Measurements from ENCODE around the gene EPB41L1.

The EPB41L1 gene

GRCh38 chr20:36183155-36183944 is 28.8 kb downstream of the EPB41L1 start:
- no peaks in the 10 kb centered on the region for H3K9me3 Mint-ChIP-seq (ENCODE audit: low read depth)
- H3K36me3 Mint-ChIP-seq, result no peaks in the 10 kb centered on the region
- H3K4me3 Mint-ChIP-seq, result no peak overlapping the region
- H3K27ac Mint-ChIP-seq, result no peak overlapping the region
- H3K4me1 Mint-ChIP-seq (ENCODE audit: low read depth), result no peaks in the 10 kb centered on the region
- H3K27me3 Mint-ChIP-seq, result no peaks in the 10 kb centered on the region

GRCh38 chr20:36184816-36185776 is 30.6 kb downstream of the EPB41L1 start:
- Mint-ChIP-seq H3K9me3 (ENCODE audit: low read depth) (no peaks in the 10 kb centered on the region), H3K4me3 (no peak overlapping the region), H3K4me1 (ENCODE audit: low read depth) (no peaks in the 10 kb centered on the region), H3K36me3 (no peaks in the 10 kb centered on the region), H3K27me3 (no peaks in the 10 kb centered on the region), H3K27ac (no peak overlapping the region)

GRCh38 chr20:36193977-36194712 is 39.6 kb downstream of the EPB41L1 start:
- Mint-ChIP-seq H3K27me3 (no peaks in the 10 kb centered on the region), H3K36me3 (no peaks in the 10 kb centered on the region), H3K27ac (no peak overlapping the region), H3K9me3 (ENCODE audit: low read depth) (no peaks in the 10 kb centered on the region), H3K4me1 (ENCODE audit: low read depth) (no peaks in the 10 kb centered on the region), H3K4me3 (no peak overlapping the region)

DNA sequence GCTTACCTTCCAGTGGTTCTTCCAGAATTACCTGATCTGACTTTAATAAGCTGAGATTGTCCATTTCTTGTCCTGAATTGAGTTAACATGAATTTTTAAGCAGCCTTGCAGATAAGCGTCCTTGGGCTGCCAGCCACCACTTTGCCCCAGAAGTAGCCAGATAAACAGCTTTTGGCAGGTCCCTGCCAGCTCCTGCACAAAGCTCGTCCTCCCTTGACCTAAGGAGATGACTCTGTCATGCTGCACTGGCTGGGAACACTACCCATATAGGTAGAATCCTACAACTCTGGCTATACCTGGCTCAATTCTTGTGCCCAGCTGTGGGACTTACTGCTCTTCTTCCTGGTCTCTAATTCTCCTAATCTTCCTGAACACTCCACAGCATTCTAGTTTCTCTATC is 42.1 kb downstream of the EPB41L1 start:
- no peak overlapping the region for H3K27ac Mint-ChIP-seq
- H3K4me1 Mint-ChIP-seq (ENCODE audit: low read depth), result no peaks in the 10 kb centered on the region
- H3K4me3 Mint-ChIP-seq, result no peak overlapping the region
- peaks cover 1% of the 10 kb centered on the region for H3K27me3 Mint-ChIP-seq
- H3K36me3 Mint-ChIP-seq, result no peaks in the 10 kb centered on the region
- H3K9me3 Mint-ChIP-seq (ENCODE audit: low read depth), result no peaks in the 10 kb centered on the region

DNA sequence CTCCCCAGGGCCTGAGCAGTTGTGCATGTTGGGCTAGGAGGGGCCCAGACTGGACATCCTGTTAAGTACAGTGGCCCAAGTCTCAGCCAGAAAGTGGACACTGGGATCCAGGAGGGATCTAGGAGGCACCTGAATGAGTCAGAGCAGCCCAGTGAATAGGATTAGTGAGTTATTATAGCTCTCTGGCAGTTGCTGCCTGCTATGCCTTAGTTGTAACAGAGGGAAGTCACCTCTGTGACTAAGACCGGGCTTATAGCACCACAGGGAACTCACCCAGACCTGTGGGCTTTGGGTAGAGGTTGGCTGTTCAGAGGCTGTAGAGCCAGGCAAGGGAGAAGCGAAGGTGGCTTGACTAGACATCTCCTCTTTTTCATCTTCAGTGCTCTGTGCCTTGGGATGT is 42.7 kb downstream of the EPB41L1 start:
- H3K4me1 Mint-ChIP-seq (ENCODE audit: low read depth), result no peaks in the 10 kb centered on the region
- no peak overlapping the region for H3K27ac Mint-ChIP-seq
- no peaks in the 10 kb centered on the region for H3K36me3 Mint-ChIP-seq
- H3K27me3 Mint-ChIP-seq, result peaks cover 1% of the 10 kb centered on the region
- H3K9me3 Mint-ChIP-seq (ENCODE audit: low read depth), result no peaks in the 10 kb centered on the region
- no peak overlapping the region for H3K4me3 Mint-ChIP-seq

GRCh38 chr20:36199345-36200257 is 45.1 kb downstream of the EPB41L1 start:
- Mint-ChIP-seq H3K4me3 (no peak overlapping the region), H3K27ac (no peak overlapping the region), H3K36me3 (no peaks in the 10 kb centered on the region), H3K27me3 (peaks cover 1% of the 10 kb centered on the region), H3K9me3 (ENCODE audit: low read depth) (no peaks in the 10 kb centered on the region), H3K4me1 (ENCODE audit: low read depth) (peaks cover 2% of the 10 kb centered on the region)

GRCh38 chr20:36200451-36200850 is 45.9 kb downstream of the EPB41L1 start:
- H3K4me3 Mint-ChIP-seq, result no peak overlapping the region
- no peaks in the 10 kb centered on the region for H3K9me3 Mint-ChIP-seq (ENCODE audit: low read depth)
- H3K27me3 Mint-ChIP-seq, result peaks cover 1% of the 10 kb centered on the region
- no peak overlapping the region for H3K27ac Mint-ChIP-seq
- H3K4me1 Mint-ChIP-seq (ENCODE audit: low read depth), result peaks cover 2% of the 10 kb centered on the region
- H3K36me3 Mint-ChIP-seq, result no peaks in the 10 kb centered on the region

GRCh38 chr20:36201198-36201597 is 46.7 kb downstream of the EPB41L1 start:
- Mint-ChIP-seq H3K36me3 (no peaks in the 10 kb centered on the region), H3K27me3 (peaks cover 1% of the 10 kb centered on the region)

DNA sequence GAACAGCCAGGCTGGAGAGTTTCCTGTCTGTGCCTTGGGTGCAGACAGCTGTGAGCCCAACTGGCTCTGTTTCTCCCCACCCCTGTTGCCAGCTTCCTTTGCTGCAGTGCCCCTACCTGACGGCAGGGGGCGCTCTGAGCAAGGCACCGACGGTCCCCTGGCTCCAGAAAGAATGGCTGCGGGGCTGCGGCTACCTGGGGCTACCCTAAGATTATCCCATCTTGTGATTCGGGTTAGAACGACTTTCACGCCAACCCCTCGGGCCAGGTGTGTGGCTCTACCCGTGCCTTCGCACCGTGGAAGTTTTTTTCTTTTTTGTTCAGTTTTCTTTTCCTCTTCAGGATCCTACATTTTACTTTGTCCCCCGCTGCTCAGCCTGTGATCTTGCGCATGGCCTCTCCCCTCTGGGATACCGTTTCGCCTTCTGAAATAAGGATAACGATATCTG is 48.4 kb downstream of the EPB41L1 start:
- no peaks in the 10 kb centered on the region for H3K9me3 Mint-ChIP-seq (ENCODE audit: low read depth)
- peaks cover 1% of the 10 kb centered on the region for H3K27me3 Mint-ChIP-seq
- H3K4me1 Mint-ChIP-seq (ENCODE audit: low read depth), result peaks cover 2% of the 10 kb centered on the region
- no peak overlapping the region for H3K27ac Mint-ChIP-seq
- H3K4me3 Mint-ChIP-seq, result no peak overlapping the region
- no peaks in the 10 kb centered on the region for H3K36me3 Mint-ChIP-seq

More at GRCh38 chr20:36201198-36201597, 46.7 kb downstream of the EPB41L1 start:
- Mint-ChIP-seq H3K27ac (no peak overlapping the region), H3K9me3 (ENCODE audit: low read depth) (no peaks in the 10 kb centered on the region), H3K4me1 (ENCODE audit: low read depth) (peaks cover 2% of the 10 kb centered on the region), H3K4me3 (no peak overlapping the region)

- Mint-ChIP-seq H3K4me1 (ENCODE audit: low read depth) (peaks cover 2% of the 10 kb centered on the region), H3K9me3 (ENCODE audit: low read depth) (no peaks in the 10 kb centered on the region), H3K36me3 (no peaks in the 10 kb centered on the region), H3K27ac (no peak overlapping the region), H3K27me3 (peaks cover 1% of the 10 kb centered on the region), H3K4me3 (no peak overlapping the region)
Measured at GRCh38 chr20:36203861-36204260, 49.3 kb downstream of the EPB41L1 start.

DNA sequence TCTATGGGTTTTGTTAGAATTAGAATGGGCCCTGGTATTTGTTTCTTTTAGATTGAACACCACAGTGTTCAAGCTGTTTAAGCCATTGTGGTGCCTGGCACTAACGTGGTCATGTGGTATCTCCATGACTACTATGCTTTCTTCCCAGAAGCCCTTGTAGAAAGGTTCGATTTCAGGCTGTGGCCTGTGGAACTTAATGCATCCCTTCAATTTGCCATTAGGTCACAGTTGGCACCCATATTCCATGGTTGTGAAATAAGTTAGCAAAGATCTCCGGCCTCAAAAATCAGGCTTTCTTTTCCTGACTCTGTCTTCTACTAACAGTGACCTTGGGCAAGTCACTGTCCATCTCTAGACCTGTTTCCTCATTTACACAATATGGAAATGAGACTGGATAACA is 50.5 kb downstream of the EPB41L1 start:
- no peak overlapping the region for H3K27ac Mint-ChIP-seq

GRCh38 chr20:36206068-36206467 is 51.5 kb downstream of the EPB41L1 start:
- no peaks in the 10 kb centered on the region for H3K27me3 Mint-ChIP-seq
- no peak overlapping the region for H3K4me3 Mint-ChIP-seq
- no peaks in the 10 kb centered on the region for H3K36me3 Mint-ChIP-seq
- peaks cover 2% of the 10 kb centered on the region for H3K4me1 Mint-ChIP-seq (ENCODE audit: low read depth)
- H3K9me3 Mint-ChIP-seq (ENCODE audit: low read depth), result no peaks in the 10 kb centered on the region
- H3K27ac Mint-ChIP-seq, result no peak overlapping the region

More for the DNA sequence above, 50.5 kb downstream of the EPB41L1 start:
- Mint-ChIP-seq H3K27me3 (no peaks in the 10 kb centered on the region), H3K4me3 (no peak overlapping the region), H3K36me3 (no peaks in the 10 kb centered on the region), H3K9me3 (ENCODE audit: low read depth) (no peaks in the 10 kb centered on the region), H3K4me1 (ENCODE audit: low read depth) (peaks cover 2% of the 10 kb centered on the region)

DNA sequence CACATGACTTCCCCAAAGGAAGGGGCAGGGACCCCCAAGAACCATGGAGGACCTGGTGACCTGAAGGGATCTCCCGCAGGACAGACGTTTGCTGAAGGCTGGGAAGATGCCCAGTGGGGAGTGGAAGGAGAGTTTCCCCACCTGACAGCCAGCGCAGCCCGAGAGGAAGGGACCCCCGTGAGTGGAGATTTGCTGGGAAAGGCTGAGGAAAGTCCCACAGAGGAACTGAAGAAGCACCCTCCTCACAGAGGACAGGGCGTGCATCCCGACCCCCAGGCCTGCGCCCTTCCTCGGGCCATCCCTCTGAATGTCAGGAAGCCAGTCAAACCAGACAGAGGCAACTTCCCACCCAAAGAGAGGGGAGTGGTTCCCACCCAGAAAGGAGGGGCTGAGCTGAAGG is 52.1 kb downstream of the EPB41L1 start:
- H3K27me3 Mint-ChIP-seq, result no peaks in the 10 kb centered on the region
- no peaks in the 10 kb centered on the region for H3K36me3 Mint-ChIP-seq
- no peak overlapping the region for H3K27ac Mint-ChIP-seq
- no peaks in the 10 kb centered on the region for H3K9me3 Mint-ChIP-seq (ENCODE audit: low read depth)
- H3K4me3 Mint-ChIP-seq, result no peak overlapping the region
- peaks cover 2% of the 10 kb centered on the region for H3K4me1 Mint-ChIP-seq (ENCODE audit: low read depth)

GRCh38 chr20:36207602-36208001 is 53.1 kb downstream of the EPB41L1 start:
- Mint-ChIP-seq H3K4me1 (ENCODE audit: low read depth) (peaks cover 2% of the 10 kb centered on the region), H3K4me3 (no peak overlapping the region), H3K27me3 (no peaks in the 10 kb centered on the region), H3K9me3 (ENCODE audit: low read depth) (no peaks in the 10 kb centered on the region), H3K36me3 (no peaks in the 10 kb centered on the region), H3K27ac (no peak overlapping the region)
